Keratinocyte (primary cell): ENCODE results near the gene KDELR1.

Experiments used
- EZH2 ChIP-seq: IDR thresholded peaks from one replicate; pipeline ENCODE4 v1.6.1; 2012; ENCODE audit warnings: inconsistent platforms, mild to moderate bottlenecking, low read length, moderate library complexity
- TF ChIP-seq, protein P1 (sequence below), 3 experiments: IDR thresholded peaks in 1 of 3; conservative IDR thresholded peaks in 1 of 3; optimal IDR thresholded peaks in 1 of 3; 2 replicates in 2 of 3; 3 replicates in 1 of 3; pipeline versions ENCODE3 to v1.5.1; 2011; ENCODE audit warnings: low read length in 3 of 3, mild to moderate bottlenecking in 3 of 3, moderate library complexity in 2 of 3, control low read depth in 1 of 3, inconsistent platforms in 1 of 3; ENCODE audit not compliant: insufficient read depth in 2 of 3; ENCODE audit errors: extremely low read depth in 1 of 3

GRCh38 chr19:48346191-48346590 lies 45.2 kb downstream of the KDELR1 start:
- no peak for TF ChIP-seq EZH2
- TF ChIP-seq, protein P1, sequence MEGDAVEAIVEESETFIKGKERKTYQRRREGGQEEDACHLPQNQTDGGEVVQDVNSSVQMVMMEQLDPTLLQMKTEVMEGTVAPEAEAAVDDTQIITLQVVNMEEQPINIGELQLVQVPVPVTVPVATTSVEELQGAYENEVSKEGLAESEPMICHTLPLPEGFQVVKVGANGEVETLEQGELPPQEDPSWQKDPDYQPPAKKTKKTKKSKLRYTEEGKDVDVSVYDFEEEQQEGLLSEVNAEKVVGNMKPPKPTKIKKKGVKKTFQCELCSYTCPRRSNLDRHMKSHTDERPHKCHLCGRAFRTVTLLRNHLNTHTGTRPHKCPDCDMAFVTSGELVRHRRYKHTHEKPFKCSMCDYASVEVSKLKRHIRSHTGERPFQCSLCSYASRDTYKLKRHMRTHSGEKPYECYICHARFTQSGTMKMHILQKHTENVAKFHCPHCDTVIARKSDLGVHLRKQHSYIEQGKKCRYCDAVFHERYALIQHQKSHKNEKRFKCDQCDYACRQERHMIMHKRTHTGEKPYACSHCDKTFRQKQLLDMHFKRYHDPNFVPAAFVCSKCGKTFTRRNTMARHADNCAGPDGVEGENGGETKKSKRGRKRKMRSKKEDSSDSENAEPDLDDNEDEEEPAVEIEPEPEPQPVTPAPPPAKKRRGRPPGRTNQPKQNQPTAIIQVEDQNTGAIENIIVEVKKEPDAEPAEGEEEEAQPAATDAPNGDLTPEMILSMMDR (optimal IDR thresholded peaks at IDR 0.05 in 1 of 3, IDR thresholded peaks at IDR 0.05 in 1 of 3, conservative IDR thresholded peaks at IDR 0.05 in 1 of 3; ENCODE audit: extremely low read depth in 1 of 3, insufficient read depth in 2 of 3, low read length in 3 of 3): no peak
